ENCODE results near the gene KIZ.

- TF ChIP-seq CTCF (IDR thresholded peaks at IDR 0.05; ENCODE audit: low read depth, low read length) (no peak), POLR2A (IDR thresholded peaks at IDR 0.05; ENCODE audit: extremely low read depth, insufficient read length) (no peak), MAX (IDR thresholded peaks at IDR 0.05; ENCODE audit: low read depth, low read length) (no peak), MYC (IDR thresholded peaks at IDR 0.05; ENCODE audit: low read depth, low read length) (no peak)
Observed at GRCh38 chr20:21154692-21155091, 28.8 kb downstream of the KIZ start.

Measured in NB4 (cell line).